IPS-NIHi7 (cell line): Measurements from ENCODE around the gene TSPOAP1.

ENCODE experiments used
- DNase-seq: peaks from one replicate; pipeline ENCODE4 v3.0.0; 2012; ENCODE audit warnings: mixed read lengths; ENCODE audit errors: extremely low spot score

Gene TSPOAP1, protein sequence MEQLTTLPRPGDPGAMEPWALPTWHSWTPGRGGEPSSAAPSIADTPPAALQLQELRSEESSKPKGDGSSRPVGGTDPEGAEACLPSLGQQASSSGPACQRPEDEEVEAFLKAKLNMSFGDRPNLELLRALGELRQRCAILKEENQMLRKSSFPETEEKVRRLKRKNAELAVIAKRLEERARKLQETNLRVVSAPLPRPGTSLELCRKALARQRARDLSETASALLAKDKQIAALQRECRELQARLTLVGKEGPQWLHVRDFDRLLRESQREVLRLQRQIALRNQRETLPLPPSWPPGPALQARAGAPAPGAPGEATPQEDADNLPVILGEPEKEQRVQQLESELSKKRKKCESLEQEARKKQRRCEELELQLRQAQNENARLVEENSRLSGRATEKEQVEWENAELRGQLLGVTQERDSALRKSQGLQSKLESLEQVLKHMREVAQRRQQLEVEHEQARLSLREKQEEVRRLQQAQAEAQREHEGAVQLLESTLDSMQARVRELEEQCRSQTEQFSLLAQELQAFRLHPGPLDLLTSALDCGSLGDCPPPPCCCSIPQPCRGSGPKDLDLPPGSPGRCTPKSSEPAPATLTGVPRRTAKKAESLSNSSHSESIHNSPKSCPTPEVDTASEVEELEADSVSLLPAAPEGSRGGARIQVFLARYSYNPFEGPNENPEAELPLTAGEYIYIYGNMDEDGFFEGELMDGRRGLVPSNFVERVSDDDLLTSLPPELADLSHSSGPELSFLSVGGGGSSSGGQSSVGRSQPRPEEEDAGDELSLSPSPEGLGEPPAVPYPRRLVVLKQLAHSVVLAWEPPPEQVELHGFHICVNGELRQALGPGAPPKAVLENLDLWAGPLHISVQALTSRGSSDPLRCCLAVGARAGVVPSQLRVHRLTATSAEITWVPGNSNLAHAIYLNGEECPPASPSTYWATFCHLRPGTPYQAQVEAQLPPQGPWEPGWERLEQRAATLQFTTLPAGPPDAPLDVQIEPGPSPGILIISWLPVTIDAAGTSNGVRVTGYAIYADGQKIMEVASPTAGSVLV (N-terminal part only)

DNA sequence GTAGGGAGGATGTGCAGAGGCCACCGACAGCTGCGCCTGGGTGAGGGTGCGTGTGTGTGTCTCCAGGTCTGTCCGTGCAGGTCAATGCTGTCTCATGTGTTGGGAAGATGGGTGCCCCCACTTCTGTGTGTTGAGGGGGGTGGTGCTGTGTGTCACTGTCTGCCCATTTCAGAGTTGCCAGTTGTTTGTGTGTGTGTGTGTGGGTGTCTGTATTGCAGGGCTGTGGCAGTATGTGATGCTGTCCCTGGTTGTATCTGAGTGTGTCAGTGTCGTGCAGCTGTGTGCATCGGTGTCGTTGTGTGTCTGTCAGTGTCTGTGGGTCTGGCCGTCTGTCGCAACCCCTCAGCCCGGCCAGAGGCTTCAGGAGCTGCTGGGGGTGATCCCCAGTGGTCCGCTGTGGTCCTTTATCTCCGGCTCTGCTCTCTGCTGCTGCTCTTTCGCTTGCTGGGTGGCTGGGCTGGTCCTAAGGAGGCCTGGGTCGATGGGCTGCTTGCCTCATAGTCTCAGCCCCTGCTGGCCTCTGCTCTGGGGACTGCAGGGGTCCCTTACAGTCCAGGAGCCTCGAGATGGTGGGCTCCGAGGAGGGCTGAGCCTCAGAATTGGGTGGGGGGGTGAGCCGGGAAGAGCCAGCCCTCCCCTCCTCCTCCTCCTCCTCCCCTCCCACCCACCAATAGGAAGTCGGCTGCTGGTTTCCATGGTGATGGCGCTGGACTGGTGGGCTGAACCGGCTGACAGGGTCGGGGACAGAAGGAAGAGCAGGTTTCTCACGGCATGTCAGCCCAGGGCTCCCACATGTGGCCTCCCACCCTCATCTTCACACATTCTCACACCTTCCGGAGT lies at the start of gene TSPOAP1:
Gene TSPOAP1 (minus strand): TSS at position 601 of the 840 bp plus-strand sequence. CDS start 875 bp downstream, outside the sequence.
- DNase-seq: peak; percentile 69

DNA sequence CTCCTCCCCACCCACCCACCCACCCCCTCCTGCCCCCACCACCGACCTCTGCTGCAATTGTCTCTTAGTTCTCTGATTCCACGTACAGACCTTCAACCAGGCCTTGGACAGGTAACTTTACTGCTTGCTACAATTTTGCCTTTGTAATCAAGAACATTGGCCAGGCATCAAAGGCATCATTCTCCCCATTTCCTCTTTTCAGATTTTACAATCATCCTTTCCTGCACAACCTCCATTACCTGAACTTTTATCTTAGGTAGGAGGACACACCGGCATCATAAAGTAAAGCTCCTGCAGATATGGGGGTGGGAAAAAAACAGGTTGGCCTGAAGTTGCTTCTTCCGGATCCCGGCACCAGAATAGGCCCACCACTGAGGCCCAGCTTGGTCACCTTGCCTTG lies 49.1 kb upstream of the TSPOAP1 start:
- DNase-seq: no peak

DNA sequence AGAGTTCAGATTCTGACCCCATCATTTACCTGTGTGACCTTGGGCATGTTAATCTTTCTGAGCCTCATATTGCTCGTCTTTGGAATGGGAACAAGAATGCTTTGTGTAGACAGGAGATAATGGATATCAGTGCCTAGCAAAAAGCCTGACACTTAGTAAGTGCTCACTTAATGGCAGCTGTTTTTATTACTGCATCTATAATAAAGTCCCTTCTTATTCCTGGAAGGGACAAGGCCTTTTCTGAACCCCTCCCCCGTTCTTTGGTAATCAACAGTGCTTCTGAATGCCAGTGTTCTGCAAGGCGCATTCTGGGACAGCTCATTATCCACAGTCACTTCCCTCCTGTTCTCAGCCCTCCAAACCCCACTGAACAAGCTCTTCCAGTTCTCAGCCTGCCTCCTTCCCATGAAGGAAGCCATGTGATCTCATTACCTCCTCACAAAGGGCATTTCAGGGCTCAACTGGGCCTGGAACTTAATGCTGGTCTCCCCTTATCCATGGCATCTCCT lies 48.6 kb upstream of the TSPOAP1 start:
- DNase-seq: no peak

DNA sequence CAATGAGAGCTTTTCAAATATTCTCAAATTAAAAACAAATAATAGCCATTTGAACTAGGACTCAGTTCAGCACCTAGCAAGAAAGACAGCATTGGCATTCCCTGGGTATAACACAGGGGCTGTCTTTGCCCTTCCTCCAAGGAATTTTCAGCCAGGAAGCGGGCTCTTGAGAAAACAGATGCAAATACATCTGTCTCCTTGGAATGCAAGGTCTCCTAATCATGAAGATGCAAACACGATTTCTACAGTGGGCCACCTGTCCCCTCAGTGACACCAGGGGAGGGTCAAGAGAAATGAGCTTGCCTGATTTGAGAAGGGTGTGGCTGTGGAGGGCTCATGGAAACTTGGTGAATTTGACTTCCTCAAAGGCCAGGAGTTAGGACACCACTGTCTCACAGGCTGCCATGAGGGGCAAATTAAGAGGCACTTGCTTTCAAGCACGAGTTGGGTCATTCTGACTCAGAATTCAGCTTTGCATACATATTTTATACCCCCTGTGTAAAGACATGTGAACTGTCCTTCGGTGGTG lies 47.9 kb upstream of the TSPOAP1 start:
- DNase-seq: no peak

DNA sequence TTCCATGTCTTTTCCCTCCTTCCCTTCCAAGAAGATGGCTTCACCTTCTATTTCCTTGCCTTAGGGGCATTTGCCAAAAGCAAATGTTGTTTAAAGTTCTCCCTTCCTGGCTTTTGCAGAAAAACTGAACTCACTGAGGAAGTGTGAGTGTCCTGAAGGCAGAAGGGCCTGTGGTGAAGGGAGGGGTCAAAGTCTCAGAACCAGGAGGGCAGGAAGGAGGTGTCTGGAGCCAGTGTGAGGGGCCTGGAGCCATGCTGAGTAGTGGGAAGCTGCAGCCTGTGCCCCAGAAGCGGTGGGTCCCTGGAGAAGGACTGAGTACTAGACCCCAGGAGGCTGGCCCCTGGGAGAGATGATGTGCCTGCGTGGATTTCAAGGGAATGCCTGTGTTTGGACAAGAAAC lies 47.2 kb upstream of the TSPOAP1 start:
- peak; percentile 45 for DNase-seq

DNA sequence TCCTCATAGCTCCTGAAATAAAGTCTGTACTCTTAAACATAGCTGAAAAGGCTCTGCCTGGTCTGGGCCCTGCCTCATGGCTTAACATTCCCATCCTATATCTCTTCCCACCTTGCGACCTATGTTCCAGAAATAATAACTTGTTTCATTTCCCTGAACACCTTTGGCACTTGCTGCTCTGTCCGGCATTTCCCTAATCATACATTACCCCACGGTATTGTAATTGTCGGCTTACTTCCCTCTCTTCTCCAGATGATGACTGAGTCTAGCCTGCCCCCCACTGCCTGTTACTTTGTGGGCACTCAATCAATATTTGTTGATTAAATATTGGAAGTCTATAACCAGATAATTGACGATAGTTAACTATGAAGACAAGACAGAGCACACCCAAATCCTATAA lies 46.7 kb upstream of the TSPOAP1 start:
- DNase-seq: no peak

DNA sequence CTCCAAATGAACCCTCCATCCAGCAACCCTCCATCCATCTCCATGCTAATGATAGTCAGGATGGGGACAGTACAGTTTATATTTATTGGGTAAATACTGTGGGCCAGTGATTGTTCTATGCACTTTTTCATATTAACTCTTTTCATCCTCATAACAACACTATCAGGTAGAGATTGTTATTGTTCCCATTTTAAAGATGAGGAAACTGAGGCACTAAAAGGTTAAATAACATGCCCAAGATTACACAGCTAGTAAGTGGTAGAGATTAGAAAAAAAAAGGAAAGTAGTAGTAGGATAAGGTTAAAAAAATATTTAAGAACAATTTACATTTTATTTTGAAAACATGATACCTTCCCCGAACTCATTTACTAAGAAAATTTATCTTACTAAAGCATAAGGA lies 45.3 kb upstream of the TSPOAP1 start:
- no peak for DNase-seq

DNA sequence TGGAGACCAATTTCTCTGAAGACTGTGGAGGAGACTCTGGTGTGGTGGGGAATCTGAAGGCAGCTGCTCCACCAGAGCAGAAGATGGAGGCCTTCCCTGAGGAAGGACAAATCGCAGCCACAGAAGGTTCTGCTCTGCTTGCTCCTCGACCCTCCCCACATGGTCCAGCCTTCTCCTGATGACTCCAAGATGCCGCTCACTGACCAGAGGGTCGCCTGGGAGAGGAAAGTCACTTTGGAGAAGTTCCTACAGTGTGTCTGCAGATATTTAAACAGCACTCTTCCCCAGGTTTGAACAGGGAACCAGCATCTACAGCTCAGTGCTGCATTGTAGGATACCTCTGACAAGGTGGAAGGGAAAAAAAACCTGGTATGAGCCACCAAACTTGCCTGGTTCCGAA lies 44.4 kb upstream of the TSPOAP1 start:
- no peak for DNase-seq

DNA sequence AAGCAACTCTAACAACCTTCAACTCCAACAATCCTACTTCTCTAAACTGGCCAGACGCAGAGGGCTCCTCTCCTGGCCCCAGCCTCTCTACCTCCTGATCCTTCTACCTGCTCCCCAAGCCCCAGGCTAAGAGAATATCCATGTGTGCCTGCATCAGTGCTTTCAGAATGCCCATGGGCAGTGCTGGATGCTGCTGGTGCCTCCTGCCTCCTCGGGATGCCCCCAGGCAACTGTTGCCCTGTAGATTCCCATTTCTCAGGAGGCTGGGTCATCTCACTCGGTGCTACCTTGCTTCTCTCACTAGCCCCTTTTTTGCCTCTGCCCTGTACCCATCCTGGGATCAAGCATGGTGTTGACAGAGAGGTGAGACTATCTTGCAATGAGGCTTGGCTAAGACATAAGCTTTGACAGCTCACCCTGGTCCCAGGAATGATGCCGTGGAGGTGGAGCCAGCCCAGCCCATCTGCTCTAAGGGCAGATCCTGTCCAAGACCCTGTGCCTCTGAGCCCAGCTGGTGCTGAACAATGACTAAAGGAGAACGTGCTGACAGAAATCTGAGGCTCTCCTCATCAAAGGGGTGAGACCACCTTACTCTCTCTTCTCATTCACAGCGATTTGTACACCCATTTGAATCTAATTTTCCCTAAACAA lies 42.8 kb upstream of the TSPOAP1 start:
- DNase-seq: no peak

DNA sequence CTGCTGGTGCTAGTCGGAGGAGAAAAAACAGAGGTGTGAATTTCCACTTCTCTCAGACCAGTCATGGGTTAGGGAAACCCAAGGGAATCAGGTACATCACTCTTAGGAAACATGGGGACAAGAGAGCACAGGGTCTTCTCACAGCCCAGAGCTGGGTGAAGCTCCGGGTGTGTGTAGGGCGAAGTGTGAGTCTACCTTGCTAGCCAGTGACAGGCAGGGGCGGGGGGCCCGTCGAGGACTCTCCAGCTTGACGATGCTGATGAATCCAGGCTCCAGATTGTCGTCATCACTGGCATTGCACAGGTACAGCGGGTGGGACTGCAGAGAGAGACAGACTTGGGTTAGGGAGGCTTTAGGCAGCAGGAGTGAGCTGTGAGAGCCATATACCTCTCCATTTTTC lies 42.1 kb upstream of the TSPOAP1 start:
- DNase-seq: no peak

DNA sequence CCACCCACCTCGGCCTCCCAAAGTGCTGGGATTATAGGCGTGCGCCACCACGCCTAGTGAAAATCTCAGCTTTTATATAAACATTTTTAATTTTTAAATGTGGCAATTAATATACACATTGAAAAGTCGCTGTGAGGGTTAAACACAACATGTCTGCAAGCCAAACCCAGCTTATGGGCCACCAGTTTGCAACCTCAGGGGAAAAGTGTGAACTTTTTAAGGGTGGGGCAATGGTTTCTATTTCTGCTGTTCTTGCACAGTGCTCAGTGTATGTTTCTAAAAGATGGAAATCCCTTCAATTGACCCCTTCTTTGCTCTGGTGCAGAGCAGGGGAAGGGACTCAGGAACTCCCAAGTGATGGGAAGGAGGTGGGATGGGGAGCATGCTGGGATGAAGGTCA lies 41.7 kb upstream of the TSPOAP1 start:
- no peak for DNase-seq

DNA sequence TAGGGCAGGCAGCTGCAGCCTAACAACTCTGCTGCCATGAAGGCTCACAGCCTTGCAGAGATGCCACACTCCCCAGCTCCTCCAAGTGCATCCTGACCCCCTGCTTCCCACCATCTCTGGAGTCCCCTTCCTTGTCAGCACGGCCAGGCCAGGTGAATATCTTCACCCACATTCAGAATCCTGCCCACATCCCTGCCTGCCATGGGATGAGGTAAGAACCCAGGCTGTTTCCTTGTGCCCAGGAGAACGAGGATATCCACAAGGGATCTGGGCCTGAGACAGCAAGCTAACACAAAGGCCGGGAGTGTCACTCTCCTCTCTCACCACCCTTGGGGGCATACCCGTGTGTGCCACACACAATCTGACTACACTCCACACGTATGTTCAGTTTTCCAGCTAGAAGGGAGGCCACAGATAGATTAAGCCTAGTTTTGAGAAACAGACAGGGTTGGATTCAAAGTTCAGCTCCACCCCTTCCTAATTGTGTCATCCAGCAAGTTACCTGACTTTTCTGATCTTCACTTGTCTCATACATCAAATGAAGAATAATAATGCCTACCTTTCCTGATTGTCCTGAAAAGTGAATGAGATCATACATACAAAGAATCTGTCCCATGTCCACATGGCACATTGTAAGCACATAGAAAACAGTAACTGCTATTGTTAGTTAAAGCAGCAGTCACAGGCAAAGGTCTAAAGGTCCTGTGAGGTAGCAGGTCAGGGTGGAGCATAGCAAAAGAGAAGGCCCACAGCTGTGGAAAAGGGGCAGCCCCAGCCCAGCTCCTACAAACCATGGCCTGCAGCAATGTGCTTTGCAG lies 40.8 kb upstream of the TSPOAP1 start:
- no peak for DNase-seq

DNA sequence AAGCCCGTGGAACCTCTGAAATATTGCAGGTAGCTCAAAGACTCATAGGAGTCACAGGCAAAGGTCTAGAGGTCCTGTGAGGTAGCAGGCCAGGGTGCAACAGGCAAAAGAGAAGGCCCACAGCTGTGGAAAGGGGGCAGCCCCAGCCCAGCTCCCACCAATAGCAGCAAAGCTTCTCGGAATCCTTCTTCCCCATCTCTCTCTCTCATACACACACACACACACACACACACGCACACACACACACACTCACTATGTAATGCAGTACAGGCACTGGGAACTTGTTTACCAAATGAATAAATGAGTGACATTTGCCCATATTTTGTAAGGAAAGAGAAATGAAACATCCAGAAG lies 40.2 kb upstream of the TSPOAP1 start:
- DNase-seq: no peak

DNA sequence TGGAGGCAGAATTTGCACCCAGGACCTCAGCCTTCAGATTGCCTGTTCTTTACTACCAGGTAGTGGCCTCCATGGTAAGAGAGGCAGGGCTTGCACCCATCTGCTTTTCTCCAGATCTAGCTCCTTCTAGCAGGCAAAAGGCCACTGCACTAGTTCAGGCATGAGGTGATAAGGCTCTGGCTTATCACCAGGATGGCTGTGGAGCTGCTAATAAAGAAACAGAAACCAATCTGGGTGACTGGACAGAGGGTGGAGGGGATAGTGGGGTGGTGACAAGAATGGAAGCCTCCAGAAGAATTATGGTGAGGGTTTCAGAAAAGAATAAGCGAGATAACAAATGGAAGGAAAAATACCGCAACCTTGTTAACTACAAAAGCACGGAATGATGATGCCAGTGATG lies 38.9 kb upstream of the TSPOAP1 start:
- DNase-seq: no peak

DNA sequence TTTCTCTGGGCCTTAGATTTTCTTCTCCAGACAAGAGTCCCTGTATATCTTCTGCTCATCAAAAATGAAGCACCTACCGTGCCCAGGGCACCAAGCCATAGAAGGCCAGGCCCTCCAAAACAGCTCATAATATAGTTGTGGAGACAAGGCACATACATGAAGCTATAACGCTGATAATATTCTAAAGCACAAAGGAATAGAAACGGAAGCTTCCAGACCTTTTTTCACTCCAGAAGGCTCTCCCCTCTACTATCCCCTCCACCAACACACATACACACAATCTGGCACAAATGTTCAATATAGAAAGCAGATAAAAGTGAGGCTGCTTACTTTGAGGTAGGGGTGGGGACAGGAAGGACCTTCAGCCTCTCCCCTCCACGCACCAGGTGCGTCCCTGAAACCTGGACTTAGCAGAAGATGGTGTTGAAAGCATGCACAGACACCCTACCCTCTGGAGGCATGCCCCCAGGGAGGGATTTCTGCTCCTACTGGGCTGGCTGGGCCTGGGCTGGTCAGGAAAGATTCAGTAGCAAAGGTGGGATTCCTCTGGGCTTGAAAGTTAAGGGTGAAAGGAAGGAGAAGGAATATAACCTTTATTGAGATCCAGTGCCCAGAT lies 37.5 kb upstream of the TSPOAP1 start:
- DNase-seq: no peak

DNA sequence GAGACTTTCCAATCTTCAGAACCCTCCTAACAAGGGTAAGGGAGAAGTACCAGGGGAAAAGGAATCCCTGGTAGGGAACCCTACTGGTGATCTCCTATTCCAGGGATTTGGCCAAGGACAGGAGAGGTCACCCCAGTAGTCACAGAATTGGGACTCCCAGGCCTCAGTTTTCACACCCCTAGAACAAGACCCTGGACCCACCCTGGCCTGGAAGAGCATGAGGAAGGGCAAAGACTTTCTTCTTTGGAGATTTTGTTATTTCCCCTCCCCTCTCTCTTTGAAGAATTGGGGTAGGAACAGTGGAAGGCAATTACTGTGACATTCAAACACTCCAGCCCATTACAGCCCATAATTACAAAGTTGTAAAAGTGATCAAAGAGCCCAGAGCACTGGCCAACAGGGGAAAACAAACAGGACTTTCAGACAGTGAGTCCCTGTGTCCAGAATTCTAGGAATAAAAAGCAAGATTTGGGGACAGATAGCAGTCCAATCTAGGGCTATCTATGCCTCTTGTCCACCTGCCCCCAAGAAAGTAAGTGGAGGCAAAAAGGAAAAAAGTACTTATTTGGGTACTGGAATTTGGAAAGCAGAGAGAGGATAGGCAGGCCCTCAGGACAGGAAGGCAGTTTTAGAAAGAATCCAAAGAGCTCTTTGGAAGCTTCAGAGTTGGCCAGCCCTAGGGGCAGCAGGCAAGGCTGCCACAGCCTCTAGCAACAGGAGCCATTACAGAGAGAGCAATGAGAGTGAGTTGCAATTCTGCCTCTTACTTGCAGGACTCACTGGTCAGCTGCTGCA lies 36.8 kb upstream of the TSPOAP1 start:
- DNase-seq: no peak

DNA sequence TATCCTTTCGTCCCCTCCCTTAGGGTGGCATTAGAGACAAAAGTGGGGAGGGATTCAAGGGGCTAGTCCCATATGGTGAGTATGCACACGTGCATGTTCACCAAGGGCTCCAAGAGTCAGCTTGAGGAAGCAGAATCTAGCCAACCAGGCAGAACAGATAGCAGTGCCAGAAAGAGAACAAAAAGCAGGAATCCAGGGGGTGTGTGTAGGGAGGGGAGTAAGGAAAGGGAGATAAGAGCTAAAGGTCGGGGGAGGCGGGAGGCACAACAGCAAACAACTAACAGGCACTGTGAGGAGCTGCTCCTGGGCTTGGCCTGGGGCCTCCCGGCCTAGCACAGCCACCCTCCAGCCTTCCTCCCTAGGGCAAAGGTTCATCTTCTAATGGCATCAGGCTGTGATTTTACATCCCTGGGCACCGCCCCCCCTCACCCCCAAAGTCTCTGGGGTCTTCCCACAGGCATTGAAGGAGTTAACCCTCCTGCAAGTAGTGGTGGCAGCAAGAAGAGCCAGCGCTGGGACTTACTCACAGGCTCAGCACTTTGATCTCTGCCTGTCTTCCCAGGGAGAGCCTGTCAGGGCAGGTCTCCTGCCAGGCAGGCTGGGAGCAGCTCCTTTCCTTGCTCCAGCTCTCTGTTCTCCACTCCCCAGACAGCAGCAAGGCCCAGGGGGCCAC lies 35.8 kb upstream of the TSPOAP1 start:
- peak; percentile 53 for DNase-seq
